ENCODE measurements around the gene PRR16. TPM values are rescaled to one million over a fixed set of nuclear protein-coding genes. Genes with fewer than 3 reads are reported as not detected.

Gene PRR16
- total RNA-seq, 1 experiment from 2014 or later: not detected

GRCh38 chr5:120517607-120518252 lies 53.6 kb downstream of the PRR16 start:
- H3K27me3 ChIP-seq (replicated peaks; ENCODE audit: insufficient read depth, low read depth, low read length, poor library complexity): no peaks in the 10 kb centered on the region
- DNase-seq (ENCODE audit: low spot score): no peak
- no peak overlapping the region for H3K4me3 ChIP-seq (ENCODE audit: low read depth, low read length, poor library complexity, severe bottlenecking)
- no peaks in the 10 kb centered on the region for H3K9me3 ChIP-seq (ENCODE audit: low read depth, low read length, poor library complexity, severe bottlenecking)
- intact Hi-C loops (cut with micrococcal nuclease; ENCODE audit: unreplicated experiment): no loop called here
- H3K36me3 ChIP-seq (ENCODE audit: insufficient read depth, low read length, poor library complexity, severe bottlenecking): no peaks in the 10 kb centered on the region
- POLR2A ChIA-PET (ENCODE audit: low non-redundant PET): no interaction called here
- no TSS peak for BruUV-seq (replicated peaks)
- H3K4me1 ChIP-seq (ENCODE audit: insufficient read depth, low read length, poor library complexity, severe bottlenecking): no peaks in the 10 kb centered on the region
- no peak overlapping the region for H3K27ac ChIP-seq (ENCODE audit: low read depth, low read length, poor library complexity, severe bottlenecking)
- CTCF ChIA-PET: no interaction called here
- TF ChIP-seq CTCF (conservative IDR thresholded peaks at IDR 0.05; ENCODE audit: low read depth, low read length) (no peak), EZH2 (IDR thresholded peaks at IDR 0.05; ENCODE audit: borderline replicate concordance, low read depth, low read length, poor library complexity, severe bottlenecking) (no peak)

GRCh38 chr5:120518581-120518980 lies 54.5 kb downstream of the PRR16 start:
- H3K4me1 ChIP-seq (ENCODE audit: insufficient read depth, low read length, poor library complexity, severe bottlenecking): no peaks in the 10 kb centered on the region
- no peaks in the 10 kb centered on the region for H3K9me3 ChIP-seq (ENCODE audit: low read depth, low read length, poor library complexity, severe bottlenecking)
- no peaks in the 10 kb centered on the region for H3K27me3 ChIP-seq (replicated peaks; ENCODE audit: insufficient read depth, low read depth, low read length, poor library complexity)
- intact Hi-C loops (cut with micrococcal nuclease; ENCODE audit: unreplicated experiment): no loop called here
- no peak overlapping the region for H3K4me3 ChIP-seq (ENCODE audit: low read depth, low read length, poor library complexity, severe bottlenecking)
- H3K27ac ChIP-seq (ENCODE audit: low read depth, low read length, poor library complexity, severe bottlenecking): no peak overlapping the region
- CTCF ChIA-PET: no interaction called here
- DNase-seq (ENCODE audit: low spot score): no peak
- POLR2A ChIA-PET (ENCODE audit: low non-redundant PET): no interaction called here
- BruUV-seq (replicated peaks): no TSS peak
- TF ChIP-seq EZH2 (IDR thresholded peaks at IDR 0.05; ENCODE audit: borderline replicate concordance, low read depth, low read length, poor library complexity, severe bottlenecking): no peak
- TF ChIP-seq CTCF (conservative IDR thresholded peaks at IDR 0.05; ENCODE audit: low read depth, low read length): no peak
- no peaks in the 10 kb centered on the region for H3K36me3 ChIP-seq (ENCODE audit: insufficient read depth, low read length, poor library complexity, severe bottlenecking)

GRCh38 chr5:120527251-120527650 lies 63.2 kb downstream of the PRR16 start:
- CTCF ChIA-PET: no interaction called here
- no peak overlapping the region for H3K27ac ChIP-seq (ENCODE audit: low read depth, low read length, poor library complexity, severe bottlenecking)
- POLR2A ChIA-PET (ENCODE audit: low non-redundant PET): no interaction called here

More at GRCh38 chr5:120527251-120527650, 63.2 kb downstream of the PRR16 start:
- Histone ChIP-seq H3K27me3 (replicated peaks; ENCODE audit: insufficient read depth, low read depth, low read length, poor library complexity) (no peaks in the 10 kb centered on the region), H3K36me3 (ENCODE audit: insufficient read depth, low read length, poor library complexity, severe bottlenecking) (no peaks in the 10 kb centered on the region), H3K4me1 (ENCODE audit: insufficient read depth, low read length, poor library complexity, severe bottlenecking) (no peaks in the 10 kb centered on the region), H3K4me3 (ENCODE audit: low read depth, low read length, poor library complexity, severe bottlenecking) (no peak overlapping the region), H3K9me3 (ENCODE audit: low read depth, low read length, poor library complexity, severe bottlenecking) (no peaks in the 10 kb centered on the region)
- BruUV-seq (replicated peaks): no TSS peak
- DNase-seq (ENCODE audit: low spot score): no peak
- TF ChIP-seq EZH2 (IDR thresholded peaks at IDR 0.05; ENCODE audit: borderline replicate concordance, low read depth, low read length, poor library complexity, severe bottlenecking) (no peak), CTCF (conservative IDR thresholded peaks at IDR 0.05; ENCODE audit: low read depth, low read length) (no peak)
- intact Hi-C loops (cut with micrococcal nuclease; ENCODE audit: unreplicated experiment): no loop called here
